CD4-positive, alpha-beta T cell treated with Interleukin-10 for 1 hour (primary cell): ENCODE results near the gene SS18.

Experiments used
- DNase-seq: peaks from one replicate; pipeline ENCODE4 v3.0.0-alpha.2; 2020

SS18 gene

DNA sequence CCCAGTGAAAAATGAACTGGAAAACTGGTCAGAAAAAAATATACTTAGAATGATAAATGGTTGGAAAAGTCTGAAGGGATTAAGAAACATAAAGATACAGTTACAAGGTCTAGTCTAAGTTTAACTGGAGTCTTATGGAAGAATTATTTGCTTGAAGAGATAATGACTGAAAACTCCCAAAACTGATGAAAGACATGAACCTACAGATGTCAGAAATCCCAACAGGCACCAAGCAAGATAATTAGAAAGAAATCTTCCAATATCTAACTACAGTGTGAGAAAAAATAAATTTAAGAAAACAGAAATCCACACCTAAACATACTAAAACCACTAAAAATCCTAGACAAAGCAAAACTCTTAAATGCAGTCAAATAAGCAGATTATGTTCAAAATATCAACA lies 19.4 kb downstream of the SS18 start:
- no peak for DNase-seq

DNA sequence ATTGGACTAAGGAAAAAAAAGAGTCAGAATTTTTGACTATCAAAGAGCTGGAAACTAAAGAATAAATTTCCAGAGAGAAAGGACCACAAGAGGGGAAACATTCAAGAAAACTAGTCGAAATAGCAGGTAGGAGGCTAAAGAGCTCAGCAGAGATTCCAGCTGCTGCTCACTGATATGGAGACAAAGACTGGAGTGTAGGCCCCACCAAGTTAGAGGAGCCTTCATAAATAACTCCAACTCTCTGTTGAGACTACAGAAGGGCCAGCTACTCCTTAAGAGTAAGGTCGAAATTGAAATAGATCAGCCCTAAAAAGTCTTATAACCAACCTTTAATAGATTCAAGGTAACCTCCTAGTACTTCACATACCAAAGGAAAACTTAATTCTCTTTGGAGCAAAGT lies 31.1 kb downstream of the SS18 start:
- DNase-seq, result no peak

GRCh38 chr18:26057344-26057773 lies 33.1 kb downstream of the SS18 start:
- DNase-seq, result no peak

GRCh38 chr18:26056291-26056690 lies 34.1 kb downstream of the SS18 start:
- no peak for DNase-seq

DNA sequence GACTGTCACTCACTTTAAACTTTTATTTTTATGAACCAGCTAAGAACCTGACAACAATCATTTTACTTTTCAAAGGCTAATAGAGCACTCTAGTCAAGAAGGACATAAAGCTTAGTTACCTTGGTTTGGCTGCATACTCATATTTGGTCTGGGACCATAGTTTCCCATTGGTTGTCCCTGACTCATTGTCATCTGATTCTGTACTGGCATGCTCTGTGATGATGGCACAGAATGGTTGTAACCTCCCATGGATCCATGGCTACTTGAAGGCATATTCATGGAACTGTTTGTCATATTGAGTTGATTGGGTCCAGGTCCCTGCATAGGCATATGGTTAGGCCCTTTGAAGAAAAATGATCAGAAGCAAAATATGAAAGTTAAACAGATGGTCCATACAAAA lies 37.9 kb downstream of the SS18 start:
- DNase-seq, result no peak

DNA sequence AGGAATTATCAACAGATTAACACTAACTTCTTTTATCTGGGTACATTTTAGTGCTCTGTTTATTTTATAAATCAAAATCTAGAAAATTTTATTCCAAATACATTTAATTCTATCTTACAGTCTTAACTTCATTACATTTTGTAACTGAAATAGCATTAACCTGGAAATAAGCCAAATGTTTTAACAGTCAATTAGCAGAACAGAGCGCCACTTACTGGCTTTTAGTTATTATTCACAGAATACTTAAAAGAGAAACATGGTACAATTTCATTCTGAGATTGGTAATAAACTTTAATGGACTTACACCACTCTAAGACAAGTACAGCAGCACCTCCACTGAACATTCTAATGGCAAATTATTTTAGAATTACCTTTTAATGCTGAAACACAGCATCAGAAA lies 38.6 kb downstream of the SS18 start:
- DNase-seq, result no peak

DNA sequence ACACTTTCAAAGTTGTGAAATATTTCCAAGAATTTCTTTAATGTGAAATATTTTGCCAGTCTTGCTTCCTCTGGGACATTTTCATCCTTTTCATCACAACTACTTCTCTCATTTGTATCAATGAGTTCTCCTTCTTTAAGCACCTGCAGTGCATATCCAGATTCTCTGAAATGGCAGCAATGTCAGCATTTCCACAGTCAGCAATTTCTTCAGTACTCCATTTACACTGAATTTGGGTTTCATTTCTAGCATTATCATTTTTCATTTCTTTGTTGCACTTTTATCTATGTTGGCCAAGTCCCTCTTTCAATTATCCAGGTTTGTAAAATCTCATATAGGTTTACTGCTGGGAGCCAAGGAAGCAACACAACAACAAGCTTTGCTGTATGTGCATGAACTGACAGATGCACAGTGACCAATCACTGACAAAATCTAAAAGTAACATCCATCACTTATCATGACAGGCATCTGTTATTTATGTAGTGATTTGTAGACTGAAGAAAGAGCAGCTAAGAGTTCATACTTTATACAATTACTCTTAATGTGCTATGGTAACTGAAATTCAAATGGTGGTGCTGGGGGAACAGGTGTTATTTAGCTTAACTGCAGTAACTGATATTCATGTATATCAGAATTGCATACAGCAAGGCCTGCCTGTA lies 43.9 kb downstream of the SS18 start:
- DNase-seq, result no peak

DNA sequence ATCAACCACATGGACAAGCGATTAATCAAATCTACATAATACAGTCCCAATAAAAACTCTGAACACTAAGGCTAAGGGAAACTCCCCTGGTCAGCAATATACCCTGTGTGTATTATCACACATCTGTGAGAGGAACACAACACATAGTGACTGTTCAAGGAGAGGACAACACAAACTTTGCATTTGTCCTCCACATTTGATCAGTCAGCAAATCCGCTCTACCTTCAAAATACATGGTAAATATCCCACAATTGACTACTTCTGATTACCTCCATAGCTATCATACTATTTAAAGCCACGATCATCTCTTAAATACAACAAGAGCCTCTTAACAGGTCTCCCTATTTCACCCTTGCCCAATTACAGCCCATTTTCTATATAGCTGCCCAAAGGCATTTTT lies 45.6 kb downstream of the SS18 start:
- no peak for DNase-seq

GRCh38 chr18:26040051-26040656 lies 50.3 kb downstream of the SS18 start:
- no peak for DNase-seq

GRCh38 chr18:26039203-26039602 lies 51.2 kb downstream of the SS18 start:
- no peak for DNase-seq

- no peak for DNase-seq
Measured at GRCh38 chr18:26036635-26037034, 53.8 kb downstream of the SS18 start.

GRCh38 chr18:26034850-26035497 lies 55.4 kb downstream of the SS18 start:
- no peak for DNase-seq

GRCh38 chr18:26022585-26022984 lies 67.8 kb downstream of the SS18 start:
- DNase-seq, result no peak

GRCh38 chr18:26021061-26021754 lies 69.2 kb downstream of the SS18 start:
- DNase-seq, result no peak

DNA sequence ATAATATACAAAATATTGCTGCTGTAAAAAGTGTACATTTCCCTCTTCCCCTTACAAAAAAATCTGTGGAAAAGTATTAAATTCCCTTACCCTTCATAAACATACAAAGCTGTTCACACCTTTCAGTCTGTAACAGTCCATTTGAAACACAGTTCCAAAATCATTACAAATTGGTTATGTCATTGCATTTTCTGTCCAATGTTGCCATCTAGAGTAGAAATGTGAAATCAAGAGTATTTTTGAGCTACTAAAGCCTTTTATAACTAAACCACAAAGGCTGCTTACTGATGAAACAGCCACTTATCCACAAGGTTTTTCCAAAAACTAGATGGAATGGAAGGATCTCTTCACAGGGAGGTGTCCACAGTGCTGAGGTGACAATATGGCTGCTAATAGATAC lies 72.5 kb downstream of the SS18 start:
- DNase-seq, result no peak

GRCh38 chr18:26014462-26014861 lies 76.0 kb downstream of the SS18 start:
- DNase-seq, result no peak

DNA sequence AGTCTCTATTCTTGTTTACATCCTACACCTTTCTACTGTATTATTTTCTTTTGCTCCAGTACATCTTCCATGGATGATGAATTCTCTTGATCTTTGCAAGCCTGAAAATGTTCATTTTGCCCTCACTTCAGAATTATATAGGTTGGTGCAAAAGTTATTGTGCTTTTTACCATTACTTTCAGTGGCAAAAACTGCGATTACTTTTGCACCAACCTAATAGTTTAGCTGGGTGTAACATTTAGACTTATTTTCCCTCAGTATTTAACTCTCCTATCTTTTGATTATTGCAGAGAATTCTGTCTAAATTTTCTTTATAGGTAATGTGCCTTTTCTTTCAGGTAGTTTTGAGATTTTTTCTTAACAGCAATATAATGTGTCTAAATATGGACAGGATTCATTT lies 81.8 kb downstream of the SS18 start:
- no peak for DNase-seq

GRCh38 chr18:26008096-26008495 lies 82.3 kb downstream of the SS18 start:
- no peak for DNase-seq

- DNase-seq, result no peak
Measured at GRCh38 chr18:26005950-26006349, 84.5 kb downstream of the SS18 start.

DNA sequence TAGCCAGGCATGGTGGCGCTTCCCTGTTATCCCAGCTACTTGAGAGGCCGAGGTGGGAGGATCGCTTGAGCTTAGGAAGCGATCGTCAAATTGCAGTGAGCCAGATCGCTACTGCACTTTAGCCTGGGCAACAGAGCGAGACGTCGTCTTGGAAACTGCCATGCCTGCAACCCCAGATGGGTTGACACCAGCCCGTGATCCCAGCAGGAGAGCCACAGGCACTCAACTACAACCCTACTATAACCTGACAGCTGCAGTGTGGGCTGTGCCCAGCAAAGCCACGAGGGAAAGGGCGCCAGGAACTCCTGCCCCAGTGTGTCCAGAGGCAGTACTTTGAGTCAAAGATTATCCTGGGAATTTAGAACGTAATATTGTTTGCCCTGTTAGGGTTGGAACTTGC lies 85.6 kb downstream of the SS18 start:
- DNase-seq, result no peak

DNA sequence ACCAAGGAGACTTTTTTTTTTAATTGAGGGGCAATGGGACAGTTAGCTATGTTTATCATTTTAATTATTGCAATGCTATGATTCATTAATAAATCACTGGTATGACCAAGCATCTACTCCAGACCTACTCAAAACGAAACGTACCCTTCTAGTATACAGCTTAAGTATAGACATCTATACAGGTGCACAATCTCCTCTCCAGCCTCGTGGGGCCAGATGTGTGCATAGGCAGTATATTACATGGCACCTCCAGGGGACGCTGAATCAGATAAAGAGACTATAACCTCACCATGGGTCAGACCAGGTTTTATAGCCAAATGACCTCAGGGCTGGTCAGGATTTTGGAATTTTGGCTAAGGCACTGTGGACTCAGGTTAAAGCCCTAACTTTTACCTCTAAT lies 86.6 kb downstream of the SS18 start:
- DNase-seq, result no peak

- no peak for DNase-seq
Measured at GRCh38 chr18:26003356-26003755, 87.1 kb downstream of the SS18 start.

GRCh38 chr18:26002375-26002910 lies 88.0 kb downstream of the SS18 start:
- no peak for DNase-seq

DNA sequence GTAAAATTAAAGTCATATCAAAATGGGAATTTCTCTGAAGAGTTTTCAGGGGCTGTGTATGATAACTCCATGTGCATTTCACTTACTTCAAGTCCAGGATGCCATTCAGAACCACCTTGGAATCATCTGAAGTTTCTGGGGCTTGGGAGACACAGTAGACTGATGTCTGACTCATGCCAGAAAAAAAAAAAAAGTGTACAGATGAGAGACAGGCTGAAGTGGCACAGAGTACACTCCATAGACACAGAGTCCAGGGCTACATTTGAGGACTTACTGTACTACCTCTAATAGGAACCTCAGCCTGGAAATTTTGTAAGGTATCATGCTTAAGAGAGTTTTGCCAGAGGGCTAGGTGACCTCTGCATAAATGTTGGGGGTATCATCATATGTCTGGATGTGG lies 92.0 kb downstream of the SS18 start:
- no peak for DNase-seq
